ENCODE results near the gene OR10A6.

OR10A6 gene

GRCh38 chr11:7892059-7892699 is 38.9 kb downstream of the OR10A6 start:
- TF ChIP-seq CTCF (IDR thresholded peaks at IDR 0.05), result no peak
- no peak overlapping the region for H3K4me2 ChIP-seq (ENCODE audit: low read length)
- no peak overlapping the region for H3K4me3 ChIP-seq (ENCODE audit: low read depth, low read length)
- H3K36me3 ChIP-seq (ENCODE audit: control insufficient read depth, insufficient read depth, low read length), result no peaks in the 10 kb centered on the region
- no peaks in the 10 kb centered on the region for H3K9me3 ChIP-seq (ENCODE audit: control insufficient read depth, low read length)
- H3K27ac ChIP-seq, result no peak overlapping the region
- no peaks in the 10 kb centered on the region for H3K4me1 ChIP-seq
- H3K9ac ChIP-seq, result no peak overlapping the region
- H2AFZ ChIP-seq, result no peak overlapping the region
- no peaks in the 10 kb centered on the region for H3K27me3 ChIP-seq (ENCODE audit: control insufficient read depth, insufficient read depth, low read length)
- H3K79me2 ChIP-seq, result no peaks in the 10 kb centered on the region

- no peaks in the 10 kb centered on the region for H3K36me3 ChIP-seq (ENCODE audit: control insufficient read depth, insufficient read depth, low read length)
- no peaks in the 10 kb centered on the region for H3K79me2 ChIP-seq
- TF ChIP-seq CTCF (IDR thresholded peaks at IDR 0.05), result no peak
- no peak overlapping the region for H2AFZ ChIP-seq
- H3K4me1 ChIP-seq, result no peaks in the 10 kb centered on the region
- H3K4me3 ChIP-seq (ENCODE audit: low read depth, low read length), result no peak overlapping the region
- no peak overlapping the region for H3K4me2 ChIP-seq (ENCODE audit: low read length)
- H3K27ac ChIP-seq, result no peak overlapping the region
- H3K27me3 ChIP-seq (ENCODE audit: control insufficient read depth, insufficient read depth, low read length), result no peaks in the 10 kb centered on the region
- no peaks in the 10 kb centered on the region for H3K9me3 ChIP-seq (ENCODE audit: control insufficient read depth, low read length)
- H3K9ac ChIP-seq, result no peak overlapping the region
Measured at GRCh38 chr11:7890417-7891172, 40.5 kb downstream of the OR10A6 start.

GRCh38 chr11:7889985-7890384 is 41.1 kb downstream of the OR10A6 start:
- no peaks in the 10 kb centered on the region for H3K27me3 ChIP-seq (ENCODE audit: control insufficient read depth, insufficient read depth, low read length)
- H2AFZ ChIP-seq, result no peak overlapping the region
- no peak for TF ChIP-seq CTCF (IDR thresholded peaks at IDR 0.05)
- H3K4me2 ChIP-seq (ENCODE audit: low read length), result no peak overlapping the region
- H3K27ac ChIP-seq, result no peak overlapping the region
- H3K79me2 ChIP-seq, result no peaks in the 10 kb centered on the region
- H3K9ac ChIP-seq, result no peak overlapping the region
- H3K9me3 ChIP-seq (ENCODE audit: control insufficient read depth, low read length), result no peaks in the 10 kb centered on the region
- H3K4me1 ChIP-seq, result no peaks in the 10 kb centered on the region
- no peak overlapping the region for H3K4me3 ChIP-seq (ENCODE audit: low read depth, low read length)
- H3K36me3 ChIP-seq (ENCODE audit: control insufficient read depth, insufficient read depth, low read length), result no peaks in the 10 kb centered on the region

- no peak for TF ChIP-seq CTCF (IDR thresholded peaks at IDR 0.05)
- no peaks in the 10 kb centered on the region for H3K36me3 ChIP-seq (ENCODE audit: control insufficient read depth, insufficient read depth, low read length)
- no peaks in the 10 kb centered on the region for H3K27me3 ChIP-seq (ENCODE audit: control insufficient read depth, insufficient read depth, low read length)
- H2AFZ ChIP-seq, result no peak overlapping the region
- H3K27ac ChIP-seq, result no peak overlapping the region
- H3K4me3 ChIP-seq (ENCODE audit: low read depth, low read length), result no peak overlapping the region
- no peaks in the 10 kb centered on the region for H3K4me1 ChIP-seq
- no peaks in the 10 kb centered on the region for H3K79me2 ChIP-seq
- H3K4me2 ChIP-seq (ENCODE audit: low read length), result no peak overlapping the region
- no peaks in the 10 kb centered on the region for H3K9me3 ChIP-seq (ENCODE audit: control insufficient read depth, low read length)
- H3K9ac ChIP-seq, result no peak overlapping the region
Measured at GRCh38 chr11:7882860-7883259, 48.2 kb downstream of the OR10A6 start.

Data from parathyroid adenoma (tissue), 2 donors.